Measurements from ENCODE around the gene CAPRIN2.

Gene CAPRIN2

DNA sequence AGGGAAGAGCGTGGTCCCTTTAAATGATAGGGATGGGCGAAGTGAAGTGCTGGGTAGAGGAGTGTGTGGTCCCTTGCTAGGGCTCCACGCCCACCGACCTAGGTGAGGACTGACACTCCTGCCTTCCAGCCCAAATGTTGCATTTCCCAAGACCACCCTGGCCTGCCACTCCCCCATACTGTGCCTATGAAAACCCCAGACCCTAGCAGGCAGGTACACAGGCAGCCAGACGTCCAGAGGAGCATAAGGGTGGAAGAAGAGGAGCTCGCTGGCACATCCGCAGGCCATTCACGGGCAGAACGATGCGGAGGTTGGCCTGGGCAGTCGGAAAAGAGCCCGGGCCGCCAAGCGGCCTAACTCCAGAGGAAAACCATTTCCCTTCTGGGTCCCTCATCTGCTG lies 58.3 kb downstream of the CAPRIN2 start:
- no peak for DNase-seq

DNA sequence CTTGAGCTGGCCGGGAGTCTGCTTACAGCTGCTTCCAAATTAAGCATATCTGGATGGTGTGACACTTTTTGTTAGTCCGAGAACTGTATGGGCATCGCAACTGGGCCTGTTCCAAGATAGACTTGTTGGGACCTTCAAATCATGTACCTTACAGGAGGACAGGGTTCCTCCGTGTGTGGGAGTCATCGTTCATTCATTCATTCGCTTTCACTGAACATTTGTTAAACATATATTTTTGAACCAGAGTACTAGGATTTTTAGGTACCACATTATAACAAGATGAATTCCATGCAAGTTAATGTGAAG lies 58.7 kb downstream of the CAPRIN2 start:
- DNase-seq = no peak

DNA sequence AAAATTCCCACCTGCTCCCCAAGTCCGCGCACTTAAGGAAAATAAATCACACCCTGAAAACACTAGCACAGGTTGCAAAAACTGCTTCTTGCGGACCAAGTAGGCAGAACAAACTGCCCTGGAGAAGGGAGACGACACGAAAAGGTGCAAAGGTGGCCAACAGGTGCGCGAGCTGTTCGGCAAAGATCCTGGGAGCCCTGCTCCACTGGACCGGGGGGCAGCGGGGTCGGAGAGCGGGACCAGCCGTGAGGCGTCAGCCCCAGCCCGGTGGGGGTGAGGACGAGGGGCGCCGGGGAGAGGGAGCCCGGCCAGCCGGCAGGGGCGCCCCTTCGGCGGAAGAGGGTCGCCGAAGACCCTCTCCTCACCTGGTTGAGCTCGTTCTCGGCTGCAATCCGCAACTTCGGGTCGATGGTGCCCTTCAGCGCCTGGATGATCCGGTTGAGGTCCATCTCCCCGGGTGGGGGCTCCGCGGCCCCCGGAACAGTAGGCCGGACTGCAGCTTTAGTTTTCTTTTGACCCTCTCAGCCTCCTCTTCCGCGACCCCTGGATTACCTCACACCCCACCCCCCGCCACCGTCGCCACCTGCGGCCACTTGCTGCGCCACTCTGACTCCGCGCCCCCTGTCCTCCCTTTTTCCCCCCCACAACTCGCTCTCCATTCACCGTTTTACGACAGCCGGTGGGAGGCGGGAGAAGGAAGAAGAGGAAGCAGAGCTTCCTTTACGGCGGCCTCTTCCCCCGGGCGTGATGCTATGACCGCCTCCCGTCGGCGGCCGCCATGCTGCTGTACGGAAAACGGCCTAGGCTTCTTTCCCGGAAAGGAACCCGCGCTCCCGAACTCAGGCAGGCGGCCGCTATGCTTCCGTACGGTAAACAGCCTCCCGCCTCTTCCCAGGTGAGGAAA lies 59.3 kb downstream of the CAPRIN2 start, which contains the start of gene IPO8:
TSS of gene IPO8 (minus strand) at position 671 of the 904 bp plus-strand sequence. CDS start at position 449, 222 bp downstream.
- DNase-seq = peak; percentile 87

DNA sequence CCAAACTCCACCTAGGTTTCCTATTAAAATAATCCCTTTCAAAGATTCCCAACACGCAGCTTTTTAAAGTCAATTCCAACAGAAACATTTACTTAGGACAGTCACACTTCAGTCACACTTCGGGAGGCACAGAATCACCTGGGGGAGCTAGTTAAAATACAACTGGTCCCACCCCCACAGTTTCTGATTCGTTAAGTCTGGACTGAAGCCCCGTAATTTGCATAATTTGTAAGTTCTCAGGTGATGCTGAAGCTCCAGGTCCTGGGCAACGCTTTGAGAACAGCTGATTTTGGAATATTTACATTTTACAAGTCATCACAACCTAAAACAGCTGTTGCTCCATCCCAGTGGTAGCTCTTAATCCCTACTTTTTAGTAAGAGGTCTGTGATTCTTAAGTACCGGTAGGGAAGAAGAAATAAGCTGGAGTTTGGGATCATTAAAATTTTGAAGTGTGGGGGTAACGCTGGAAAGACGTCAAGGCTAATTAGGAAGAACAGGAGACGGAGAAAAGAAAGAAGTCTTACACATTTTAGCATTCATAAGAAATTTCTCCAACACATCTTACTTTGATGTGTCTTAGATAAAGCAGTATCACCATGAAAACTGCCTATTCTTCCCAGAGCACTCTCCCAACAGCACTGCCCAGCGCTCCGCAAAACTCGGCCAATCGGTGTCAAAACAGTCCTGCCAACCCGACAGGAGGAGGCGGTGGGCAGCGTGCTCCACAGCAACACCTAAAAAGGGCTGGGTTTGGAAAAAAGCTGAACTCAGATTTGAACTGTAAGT lies 60.1 kb downstream of the CAPRIN2 start:
- DNase-seq = peak; percentile 78

DNA sequence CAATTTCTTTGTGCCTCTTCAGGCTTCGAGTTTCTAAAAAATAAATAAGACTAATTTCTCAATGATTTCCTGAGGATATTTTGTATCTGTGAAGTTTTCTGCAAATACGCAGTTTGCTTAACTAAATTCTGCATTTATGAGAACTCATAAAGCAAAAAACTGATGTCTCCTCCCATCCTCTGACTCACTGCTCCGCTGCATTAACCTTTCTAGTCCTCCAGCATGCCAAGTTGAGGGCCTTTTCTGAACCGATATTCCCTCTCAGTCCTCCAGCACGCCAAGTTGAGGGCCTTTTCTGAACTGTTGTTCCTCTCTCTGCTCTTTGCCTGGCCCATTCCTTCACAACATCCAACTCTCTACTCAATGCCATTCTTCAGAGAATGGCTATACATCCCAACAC lies 62.3 kb downstream of the CAPRIN2 start:
- no peak for DNase-seq

DNA sequence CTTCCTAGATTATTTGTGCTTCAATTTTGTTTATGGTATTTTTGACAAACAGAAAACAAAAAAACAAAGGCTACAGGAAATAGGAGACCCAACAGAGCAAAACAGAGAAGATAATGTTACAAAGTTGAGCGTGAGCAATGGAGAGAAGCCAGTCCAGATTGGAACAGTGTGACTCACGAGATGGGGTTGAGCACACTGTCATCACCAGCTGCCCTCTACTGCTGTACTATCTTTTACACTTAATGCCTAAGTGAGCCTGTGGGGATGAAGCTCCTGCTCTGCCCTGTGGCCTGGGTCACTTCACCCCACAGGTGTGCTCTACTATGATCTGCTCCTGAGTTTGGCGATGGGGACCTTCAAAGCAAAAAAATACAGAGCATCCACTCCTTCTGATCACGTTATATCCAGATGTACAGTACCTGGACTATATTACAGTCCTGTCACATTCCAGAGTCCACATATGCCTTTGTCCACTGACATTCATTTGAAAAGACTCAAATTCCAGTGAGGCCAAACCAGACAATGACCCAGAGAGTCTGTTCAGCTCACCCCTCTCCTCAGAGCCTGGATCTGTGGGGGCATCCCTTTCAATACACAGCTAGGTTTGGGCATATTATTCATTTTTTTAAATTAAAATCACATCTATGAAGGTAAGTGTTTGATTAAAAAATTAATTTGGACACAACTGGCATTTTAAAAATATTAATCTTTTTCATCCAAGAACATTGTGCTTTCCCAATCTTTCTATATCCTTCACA lies 63.5 kb downstream of the CAPRIN2 start:
- DNase-seq = no peak

DNA sequence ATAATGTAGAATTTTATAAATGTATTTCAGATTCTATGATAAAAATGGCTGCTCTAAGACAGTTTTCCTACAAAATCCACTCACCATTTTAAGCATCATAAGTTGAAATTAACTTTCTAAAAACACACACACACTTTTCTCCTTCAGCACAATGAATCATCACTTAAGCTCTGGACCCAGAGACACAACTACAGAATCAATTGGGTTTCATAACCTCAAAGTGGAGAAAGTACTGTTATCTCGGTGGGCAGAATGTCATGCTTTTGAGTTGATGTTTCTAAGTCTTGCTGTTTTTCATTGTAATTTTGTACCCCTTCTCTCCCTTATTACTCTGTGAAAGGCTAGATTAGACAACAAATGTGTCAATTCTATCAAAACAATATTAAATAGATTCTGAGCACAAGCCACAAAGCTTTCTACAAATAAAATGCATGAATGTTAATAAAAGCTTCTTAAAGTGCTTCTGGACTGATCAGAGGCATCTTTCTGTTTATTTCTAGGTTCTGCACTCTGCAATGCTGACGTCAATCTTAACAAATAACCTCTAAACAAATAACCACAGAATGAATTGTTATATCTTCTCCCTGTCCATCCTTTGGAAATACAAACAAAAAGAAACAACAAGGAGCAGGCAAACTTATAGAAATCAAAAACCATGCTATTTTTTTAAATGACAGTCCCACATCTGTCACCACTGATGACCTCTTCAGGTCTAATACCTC lies 67.3 kb downstream of the CAPRIN2 start:
- DNase-seq = no peak

DNA sequence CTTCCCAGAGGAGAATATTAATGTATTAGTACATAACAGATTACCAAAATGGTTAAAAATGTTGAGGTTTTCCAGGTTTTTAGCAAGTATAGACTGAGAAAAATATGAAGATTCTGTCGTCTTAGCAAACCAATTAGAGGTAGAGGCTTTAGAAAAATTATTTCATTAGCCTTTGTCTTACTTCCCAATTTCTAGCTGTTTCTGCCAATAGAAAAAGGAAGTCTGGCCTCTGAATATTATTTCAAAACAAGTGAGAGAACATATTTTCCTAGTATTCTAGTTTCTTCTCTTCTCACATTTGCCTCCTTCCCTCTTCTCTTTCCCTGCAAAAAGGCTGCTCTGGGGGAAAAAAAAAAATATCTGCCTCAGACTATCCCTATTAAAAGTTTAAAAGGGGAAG lies 75.5 kb downstream of the CAPRIN2 start:
- no peak for DNase-seq

DNA sequence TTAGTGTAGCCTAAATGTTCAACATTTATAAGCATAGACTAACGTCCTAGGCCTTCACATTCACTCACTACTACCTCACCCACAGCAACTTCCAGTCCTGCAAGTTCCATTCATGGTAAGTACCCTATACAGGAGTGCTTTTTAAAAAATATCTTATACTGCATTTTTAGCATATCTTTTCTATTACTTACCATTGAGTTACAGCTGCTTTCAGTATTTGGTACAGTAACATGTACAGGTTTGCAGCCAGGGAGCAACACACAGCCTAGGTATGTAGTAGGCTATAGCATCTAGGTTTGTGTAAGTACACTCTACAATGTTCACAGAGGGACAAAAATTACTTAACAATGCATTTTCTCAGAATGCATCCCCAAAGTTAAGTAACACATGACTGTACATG lies 76.5 kb downstream of the CAPRIN2 start:
- DNase-seq = no peak

DNA sequence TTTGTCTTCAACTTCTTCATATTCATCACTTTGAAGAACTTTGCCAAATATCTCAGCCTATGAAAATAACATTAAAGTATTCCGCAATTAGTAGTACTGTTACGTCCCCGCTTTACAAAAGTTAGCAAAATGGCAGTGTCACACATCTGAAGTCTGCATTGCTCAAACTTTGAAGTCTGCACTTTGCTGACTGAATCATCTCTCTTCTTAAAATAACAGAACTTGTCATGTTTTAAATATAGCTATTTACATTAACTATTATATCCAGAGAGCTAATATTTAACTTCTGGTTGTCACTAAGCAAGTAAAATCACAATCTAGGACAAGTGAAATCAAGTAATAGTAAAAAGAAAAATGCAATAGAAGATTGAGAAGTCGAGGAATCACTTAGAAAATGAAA lies 93.5 kb downstream of the CAPRIN2 start:
- no peak for DNase-seq

Data from NCI-H526 treated with DMSO at 0.1 percent for 48 hours (cell line).